ENCODE measurements around the gene GCAT. TPM values are rescaled to one million over a fixed set of nuclear protein-coding genes. Genes with fewer than 3 reads are reported as not detected.

GCAT gene
- total and polyA plus RNA-seq, 2 of the 4 experiments (the other 2 are of a cell fraction), result 20.6 to 32.3 TPM

GRCh38 chr22:37764622-37765021 is 43.1 kb upstream of the GCAT start:
- intact Hi-C loops (cut with micrococcal nuclease), result no loop called here
- ATAC-seq (ENCODE audit: low read depth) (no peak), DNase-seq (no peak)
- no peak overlapping the region for H2AK5ac ChIP-seq (ENCODE audit: low read depth, low read length)
- no peak overlapping the region for H2BK15ac ChIP-seq (ENCODE audit: low read depth, low read length)
- no peak for TF ChIP-seq POLR2A (IDR thresholded peaks at IDR 0.05; ENCODE audit: low read depth, low read length)
- TF ChIP-seq MAFK (IDR thresholded peaks at IDR 0.05; ENCODE audit: low read depth, low read length), result peak; percentile 25; the same call in 1 of the 2 replicates
- no peak overlapping the region for H4K91ac ChIP-seq (ENCODE audit: insufficient read depth, low read depth, low read length)
- H3K14ac ChIP-seq (replicated peaks; ENCODE audit: low read depth, low read length), result no peak overlapping the region
- no peak overlapping the region for H3K23ac ChIP-seq (ENCODE audit: low read depth, low read length)
- no peak overlapping the region for H3K27ac ChIP-seq (ENCODE audit: insufficient read depth, low read length)
- no peaks in the 10 kb centered on the region for H3K4me1 ChIP-seq (ENCODE audit: control insufficient read depth, insufficient read depth, low read length)
- in situ Hi-C loops (cut with MboI; ENCODE audit: low sequenced_read_pairs), result no loop called here
- no peak overlapping the region for H3K56ac ChIP-seq (ENCODE audit: extremely low read depth, insufficient read depth, low read length)
- no peak overlapping the region for H3K4me3 ChIP-seq (ENCODE audit: insufficient read depth, low read depth, low read length)
- H2BK5ac ChIP-seq (ENCODE audit: low read depth, low read length, poor library complexity, severe bottlenecking), result no peak overlapping the region
- H4K8ac ChIP-seq (ENCODE audit: low read depth in 2 of 2, low read length in 2 of 2), result no peak overlapping the region
- no peak overlapping the region for H2AK9ac ChIP-seq (replicated peaks; ENCODE audit: low read depth, low read length, poor library complexity)
- no peak overlapping the region for H4K5ac ChIP-seq (ENCODE audit: low read depth, low read length)
- WGBS, 2 experiments (ENCODE audit: extremely low coverage in 2 of 2, insufficient read length in 1 of 2), result no CpG with 5 or more reads among the region's 6 CpGs
- H3K9me1 ChIP-seq (ENCODE audit: insufficient read depth, low read length), result peaks cover 8% of the 10 kb centered on the region
- CTCF ChIA-PET, result no interaction called here
- H3K36me3 ChIP-seq (ENCODE audit: control insufficient read depth, insufficient read depth, low read length), result peaks cover 61% of the 10 kb centered on the region
- no peak overlapping the region for H3K4me2 ChIP-seq (ENCODE audit: low read depth, low read length)
- H2BK120ac ChIP-seq (ENCODE audit: low read depth, low read length), result no peak overlapping the region
- dilution Hi-C loops (cut with HindIII; ENCODE audit: low sequenced_read_pairs, unreplicated experiment), result no loop called here
- H2BK20ac ChIP-seq (ENCODE audit: low read depth, low read length), result no peak overlapping the region
- no TSS peak for BruUV-seq (replicated peaks)
- no peak overlapping the region for H3K9ac ChIP-seq (ENCODE audit: low read depth, low read length)
- H2AFZ ChIP-seq (replicated peaks; ENCODE audit: low read length, poor library complexity), result no peak overlapping the region
- no peaks in the 10 kb centered on the region for H3K27me3 ChIP-seq (ENCODE audit: control insufficient read depth, insufficient read depth, low read length)
- H3K9me3 ChIP-seq (ENCODE audit: control insufficient read depth, insufficient read depth, low read length), result no peaks in the 10 kb centered on the region
- peaks cover 21 to 68% of the 10 kb centered on the region in 2 experiments for H3K79me1 ChIP-seq (ENCODE audit: low read depth in 1 of 2, low read length in 2 of 2)
- H3K4ac ChIP-seq (ENCODE audit: low read depth, low read length), result no peak overlapping the region
- no peak overlapping the region for H3K18ac ChIP-seq (ENCODE audit: low read depth, low read length)
- POLR2A ChIA-PET (ENCODE audit: unreplicated experiment), result no interaction called here
- H4K20me1 ChIP-seq (ENCODE audit: insufficient read depth, low read length), result peaks cover 12% of the 10 kb centered on the region

Data from IMR-90 (cell line).